GM13977 (cell line): ENCODE results near the gene OR10G7.

Source experiments
- DNase-seq: peaks from one replicate; pipeline ENCODE4 v3.0.0; 2012; ENCODE audit warnings: low spot score
- CTCF ChIP-seq: IDR thresholded peaks from 2 replicates; pipeline ENCODE4 v1.5.1; 2012; ENCODE audit warnings: mild to moderate bottlenecking, control low read depth; ENCODE audit not compliant: insufficient read depth; ENCODE audit errors: extremely low read depth, missing control alignments
- in situ Hi-C: fragments of 300-500 bp; cut with MboI; formaldehyde crosslinking; loops from one replicate; pipeline ENCODE4 v1.12.0; 2022; ENCODE audit warnings: low sequenced_read_pairs, low pct_unique_long_range_greater_than_20kb, mixed read lengths, inconsistent platforms; ENCODE audit not compliant: unreplicated experiment

The OR10G7 gene

DNA sequence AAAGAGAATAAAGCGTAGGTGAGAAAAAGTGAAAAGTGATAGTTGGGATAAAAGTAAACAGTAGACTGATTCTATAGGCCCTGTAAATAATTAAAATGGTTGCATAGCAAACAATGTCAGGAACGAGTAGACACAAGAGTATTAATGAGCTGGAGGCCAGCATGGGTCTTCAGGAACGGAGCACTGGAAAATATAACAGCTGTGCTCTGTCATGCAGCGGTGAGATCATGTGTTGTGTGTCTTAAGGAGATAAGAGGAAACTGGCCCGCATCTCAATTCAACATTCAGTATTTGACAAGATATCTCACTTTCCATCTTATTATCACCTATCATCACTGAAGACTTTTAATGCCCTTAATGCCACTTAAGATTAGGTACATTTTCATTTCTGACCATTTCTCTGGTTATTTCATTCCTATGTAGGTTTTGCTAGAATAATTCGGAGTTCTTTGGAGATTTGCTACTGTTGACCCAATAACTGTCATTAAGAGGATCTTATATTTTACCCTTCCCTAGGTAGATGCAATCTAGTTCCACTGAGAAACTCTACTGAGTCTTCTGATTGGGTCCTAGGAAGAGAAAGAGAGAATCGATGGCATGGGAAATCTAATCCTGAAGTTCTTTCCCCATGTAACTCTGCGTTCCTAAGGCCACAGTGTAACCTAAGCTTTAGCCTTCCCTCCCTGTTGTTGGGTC is 38.7 kb upstream of the OR10G7 start:
- DNase-seq: no peak
- no peak for TF ChIP-seq CTCF
- in situ Hi-C loops: no loop called here

GRCh38 chr11:124078591-124078990 is 37.5 kb upstream of the OR10G7 start:
- no peak for TF ChIP-seq CTCF
- DNase-seq: no peak
- in situ Hi-C loops: no loop called here

DNA sequence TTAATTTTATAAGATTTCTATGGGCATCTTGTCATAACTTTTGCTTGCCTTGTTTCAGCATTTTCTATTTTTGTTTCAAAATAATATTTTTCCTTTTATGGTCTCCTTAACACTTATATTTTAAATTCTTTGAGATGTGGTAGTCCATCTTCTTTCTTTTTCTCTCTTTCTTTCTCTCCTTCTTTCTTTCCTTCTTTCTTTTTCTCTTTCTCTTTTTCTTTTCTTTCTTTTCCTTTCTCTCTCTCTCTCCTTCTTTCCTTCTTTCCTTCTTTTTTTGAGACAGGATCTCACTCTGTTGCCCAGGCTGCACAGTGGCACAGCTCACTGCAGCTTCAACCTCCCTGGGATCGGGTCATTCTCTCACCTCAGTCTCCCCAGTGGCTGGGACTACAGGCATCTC is 36.1 kb upstream of the OR10G7 start:
- in situ Hi-C loops: no loop called here
- no peak for DNase-seq
- no peak for TF ChIP-seq CTCF

DNA sequence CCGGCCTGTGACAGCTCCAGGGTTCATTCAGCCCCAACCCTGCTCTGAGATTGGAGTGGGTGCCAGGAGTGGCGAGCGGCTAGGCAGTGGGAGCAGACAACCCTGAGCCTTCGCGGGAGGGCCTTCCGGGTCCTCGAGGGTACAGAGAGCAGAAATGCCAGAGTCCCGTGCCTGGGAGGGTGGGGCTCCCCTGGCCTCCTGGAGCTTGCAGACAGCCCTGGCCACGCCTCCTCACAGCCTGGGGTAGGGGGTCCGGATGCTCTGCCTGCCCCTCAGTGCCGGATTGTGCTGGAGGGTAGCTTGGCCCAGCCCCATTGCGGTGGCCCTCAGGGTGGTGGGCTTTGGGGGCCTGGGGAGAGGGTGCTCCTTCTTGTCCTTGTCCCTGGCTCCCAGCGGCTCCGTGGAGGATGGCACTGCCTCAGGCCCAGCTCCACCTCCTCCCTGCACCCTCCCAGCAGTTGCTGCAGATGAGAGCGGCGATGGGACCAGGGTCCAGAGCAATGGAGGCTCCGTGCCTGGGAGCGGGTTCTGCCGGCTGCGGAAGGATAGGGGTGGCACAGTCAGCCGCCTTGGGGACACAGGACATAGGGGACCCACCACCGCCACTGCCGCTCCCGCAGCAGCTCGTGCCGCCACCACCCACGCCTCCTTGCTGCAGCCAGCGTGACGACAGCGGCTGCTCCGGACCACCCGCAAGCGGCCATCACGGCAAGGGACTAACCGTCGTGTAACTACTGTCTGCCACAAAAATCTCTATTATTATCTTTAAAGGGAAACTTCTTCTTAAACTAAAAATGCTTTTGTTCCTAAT is 34.9 kb upstream of the OR10G7 start:
- in situ Hi-C loops: no loop called here
- no peak for TF ChIP-seq CTCF
- DNase-seq: peak; percentile 28

DNA sequence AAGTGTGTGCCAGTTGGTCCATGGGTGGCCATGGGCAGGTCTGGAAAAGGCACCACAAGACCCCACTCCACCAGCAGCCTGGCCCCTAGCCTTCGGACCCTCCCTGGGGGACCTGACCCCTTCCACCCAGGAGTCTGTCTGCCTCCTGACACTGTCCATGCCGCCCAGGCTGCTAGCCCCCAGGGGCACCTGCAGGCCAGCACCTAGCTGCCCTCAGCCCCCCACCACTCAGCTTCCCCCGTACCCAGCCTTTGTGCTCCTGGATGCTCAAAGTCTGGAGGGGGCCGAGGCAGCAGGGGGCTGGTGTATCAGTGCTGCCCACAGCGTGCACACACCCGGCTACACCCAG is 34.3 kb upstream of the OR10G7 start:
- no peak for DNase-seq
- in situ Hi-C loops: no loop called here
- TF ChIP-seq CTCF: no peak

- DNase-seq: no peak
- in situ Hi-C loops: loop anchor here (25.0 kb wide), 1 partner anchor 513 kb away; no protein-coding TSS in a partner anchor
These were observed 33.4 kb upstream of the OR10G7 start for GRCh38 chr11:124074554-124074953.

More at GRCh38 chr11:124074554-124074953, 33.4 kb upstream of the OR10G7 start:
- no peak for TF ChIP-seq CTCF
